Astrocyte of the cerebellum (primary cell): ENCODE results near the gene ATP10D.

Experiments
- DNase-seq: peaks from one replicate; pipeline ENCODE4 v3.0.0-alpha.2; 2011; ENCODE audit warnings: low read depth
- H3K4me3 ChIP-seq: 2 replicates; pipeline ENCODE4 v1.5.1; 2011; ENCODE audit warnings: mild to moderate bottlenecking, low read depth, low read length, moderate library complexity
- CTCF ChIP-seq: IDR thresholded peaks from 2 replicates; pipeline ENCODE4 v1.5.1; 2012; ENCODE audit warnings: low read length, low read depth, moderate library complexity, mild to moderate bottlenecking; ENCODE audit errors: missing control alignments
- in situ Hi-C: cut with HindIII; loops from 2 replicates; pipeline ENCODE4 v1.10.0; 2017; ENCODE audit warnings: low sequenced_read_pairs

The ATP10D gene

GRCh38 chr4:47640911-47641310 lies 155.8 kb downstream of the ATP10D start:
- no peak for DNase-seq
- no peak overlapping the region for H3K4me3 ChIP-seq
- no peak for TF ChIP-seq CTCF
- in situ Hi-C loops = no loop called here

- TF ChIP-seq CTCF = no peak
- H3K4me3 ChIP-seq = no peak overlapping the region
- in situ Hi-C loops = no loop called here
- no peak for DNase-seq
Measured at GRCh38 chr4:47641755-47642154, 156.7 kb downstream of the ATP10D start.

DNA sequence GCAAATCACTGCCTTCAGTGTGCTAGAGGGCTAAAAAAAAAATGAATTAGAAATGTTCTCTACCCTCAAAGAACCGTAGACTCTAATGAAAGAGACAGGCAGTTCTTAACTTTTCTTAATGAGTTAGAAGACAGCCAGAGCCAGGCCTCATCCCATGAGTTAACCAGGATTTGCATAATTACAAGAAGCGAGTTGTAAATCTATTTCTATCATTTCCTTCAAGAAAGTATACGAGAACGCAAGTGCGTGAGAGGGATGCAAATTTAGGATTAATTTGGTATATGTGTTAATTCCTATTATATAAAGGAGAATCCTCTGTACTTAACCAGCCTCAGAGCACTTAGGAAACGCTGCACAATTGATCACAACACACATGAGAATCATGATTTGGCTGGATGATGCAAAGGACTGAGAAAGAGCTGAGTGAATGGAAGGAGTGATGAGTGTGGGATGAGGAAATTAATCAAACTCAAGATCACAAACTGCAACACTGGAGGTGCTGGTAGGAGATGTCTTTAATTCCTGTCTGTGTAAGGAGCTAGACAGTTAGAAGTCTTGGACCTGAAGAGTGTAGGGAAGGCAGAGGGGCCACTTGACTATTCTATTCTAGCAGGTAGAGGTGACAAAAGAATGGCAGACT lies 157.2 kb downstream of the ATP10D start:
- no peak for DNase-seq
- in situ Hi-C loops = no loop called here
- H3K4me3 ChIP-seq = no peak overlapping the region
- TF ChIP-seq CTCF = no peak
